Naive thymus-derived CD4-positive, alpha-beta T cell (primary cell): Measurements from ENCODE around the gene SUPT4H1. TPM values are rescaled to one million over a fixed set of nuclear protein-coding genes. Genes with fewer than 3 reads are reported as not detected.

ENCODE experiments used
- ATAC-seq: fragments of 150-1000 bp; cut with Tn5 transposase; 2 replicates; pipeline ENCODE4 v1.10.0; 2021; ENCODE audit warnings: mild to moderate bottlenecking, moderate library complexity
- CTCF ChIA-PET: fragments of 350-600 bp; sonication (Branson Sonifier 250); formaldehyde crosslinking; loops from one replicate; lab custom pipeline; 2021; ENCODE audit warnings: antibody characterized with exemption; lab: Charles Lee
- POLR2A ChIA-PET: fragments of 350-600 bp; sonication (Branson Sonifier 250); formaldehyde crosslinking; loops from one replicate; lab custom pipeline; 2021; ENCODE audit warnings: antibody characterized with exemption, inconsistent platforms; lab: Charles Lee
- DNase-seq, 9 donors: peaks; one replicate each; pipeline versions ENCODE4 v3.0.0 to v3.0.0-alpha.2; 2020 to 2022; ENCODE audit warnings: mixed read lengths in 1 of 9
- H3K27ac ChIP-seq: one replicate; pipeline ENCODE4 v1.7.0; 2013; ENCODE audit warnings: mild to moderate bottlenecking, low read depth, low read length, moderate library complexity
- H3K27me3 ChIP-seq, 2 donors: one replicate each; pipeline ENCODE4 v1.7.0; 2013; ENCODE audit warnings: low read length in 2 of 2, mild to moderate bottlenecking in 2 of 2, moderate library complexity in 2 of 2; ENCODE audit not compliant: control insufficient read depth in 2 of 2, insufficient read depth in 2 of 2
- H3K36me3 ChIP-seq, 3 experiments: 1 replicate in 2 of 3; 2 replicates in 1 of 3; pipeline ENCODE4 v1.7.0; 2013; ENCODE audit warnings: low read length in 3 of 3, mild to moderate bottlenecking in 3 of 3, moderate library complexity in 1 of 3; ENCODE audit not compliant: insufficient read depth in 3 of 3, control insufficient read depth in 2 of 3
- H3K4me1 ChIP-seq, 2 donors: one replicate each; pipeline ENCODE4 v1.7.0; 2013; ENCODE audit warnings: low read length in 2 of 2, mild to moderate bottlenecking in 2 of 2, moderate library complexity in 1 of 2; ENCODE audit not compliant: control insufficient read depth in 2 of 2, insufficient read depth in 2 of 2
- H3K4me3 ChIP-seq: 2 replicates; pipeline ENCODE4 v1.7.0; 2013; ENCODE audit warnings: mild to moderate bottlenecking, low read length
- H3K9me3 ChIP-seq, 3 experiments: 1 replicate in 2 of 3; 2 replicates in 1 of 3; pipeline ENCODE4 v1.7.0; 2013; ENCODE audit warnings: low read length in 3 of 3; ENCODE audit not compliant: control insufficient read depth in 2 of 3
- H3K27ac Mint-ChIP-seq, 9 donors: one replicate each; pipeline ENCODE4 v1.8.0; 2020 to 2022; ENCODE audit warnings: mixed read lengths in 9 of 9, mild to moderate bottlenecking in 8 of 9, moderate library complexity in 5 of 9, inconsistent platforms in 2 of 9
- H3K27me3 Mint-ChIP-seq, 5 donors: one replicate each; pipeline ENCODE4 v1.8.0; 2021 to 2022; ENCODE audit warnings: mixed read lengths in 5 of 5, mild to moderate bottlenecking in 1 of 5
- H3K36me3 Mint-ChIP-seq, 5 donors: one replicate each; pipeline ENCODE4 v1.8.0; 2020 to 2022; ENCODE audit warnings: mixed read lengths in 5 of 5, mild to moderate bottlenecking in 3 of 5, inconsistent platforms in 1 of 5
- H3K4me1 Mint-ChIP-seq, 7 donors: one replicate each; pipeline ENCODE4 v1.8.0; 2020 to 2022; ENCODE audit warnings: mixed read lengths in 7 of 7, mild to moderate bottlenecking in 3 of 7, inconsistent platforms in 1 of 7
- H3K4me3 Mint-ChIP-seq, 10 donors: one replicate each; pipeline ENCODE4 v1.8.0; 2020 to 2022; ENCODE audit warnings: mild to moderate bottlenecking in 10 of 10, mixed read lengths in 10 of 10, moderate library complexity in 6 of 10, inconsistent platforms in 2 of 10
- H3K9me3 Mint-ChIP-seq, 11 donors: one replicate each; pipeline ENCODE4 v1.8.0; 2020 to 2022; ENCODE audit warnings: mixed read lengths in 11 of 11, mild to moderate bottlenecking in 4 of 11, inconsistent platforms in 1 of 11, moderate library complexity in 1 of 11
- intact Hi-C, 2 donors: fragments of 100-400 bp; cut with micrococcal nuclease; formaldehyde crosslinking; loops; one replicate each; pipeline ENCODE4 v1.15.1; 2023
- polyA plus RNA-seq, 2 donors: library from polyadenylated mRNA; unstranded; fragments of 300-500 nt; fragmentation: Illumina TruSeq; gene quantifications; one replicate each; pipeline ENCODE4 v1.2.3, GENCODE V29; 2021
- total RNA-seq, 6 experiments: library from RNA in 5 of 6; stranded (reverse) in 5 of 6; gene quantifications; 1 replicate in 5 of 6; 2 replicates in 1 of 6; pipeline ENCODE4 v1.2.3 and lab custom pipeline; 2021 to 2026

Gene SUPT4H1
- total and polyA plus RNA-seq, 7 experiments from 2014 or later, result 36.0 to 91.7 (median 66.8) TPM

DNA sequence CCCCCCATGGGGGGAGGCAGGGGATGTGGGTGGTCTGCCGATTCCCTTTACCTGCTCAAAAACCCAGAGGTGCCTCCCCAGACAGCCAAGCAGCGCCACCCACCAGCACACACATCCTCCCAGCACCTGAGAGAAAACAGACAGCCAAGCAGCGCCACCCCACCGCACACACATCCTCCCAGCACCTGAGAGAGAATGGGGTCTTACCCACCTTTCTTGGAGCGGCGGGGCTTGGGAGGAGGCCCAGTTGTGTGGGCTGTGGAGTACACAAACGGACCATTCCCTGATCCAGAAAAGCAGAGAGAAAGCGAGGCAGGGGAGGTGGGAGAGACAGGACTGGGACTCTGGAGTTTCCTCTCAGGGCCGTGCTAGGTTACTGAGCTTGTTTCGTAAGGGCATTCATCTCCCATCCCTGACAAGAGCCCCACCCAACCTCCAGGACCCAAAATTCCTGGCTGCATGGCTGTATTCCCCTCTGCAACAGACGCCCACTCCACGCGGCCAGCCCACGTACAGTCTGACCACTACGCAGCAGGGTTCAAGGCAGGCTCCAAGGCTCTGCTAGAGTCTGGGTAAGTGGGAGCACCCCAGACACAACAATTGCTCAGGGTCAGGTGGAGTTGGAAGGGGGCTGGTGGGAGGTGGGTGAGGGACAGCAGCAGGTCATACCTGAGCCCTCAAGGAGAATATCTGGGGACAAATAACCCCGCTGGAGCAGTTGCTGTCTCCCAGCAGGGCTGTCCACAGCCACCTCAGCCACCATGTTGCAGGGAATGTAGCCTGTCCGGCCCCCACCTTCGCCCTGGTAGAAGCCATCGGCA lies 45.7 kb downstream of the SUPT4H1 start:
- ChIA-PET POLR2A (interaction anchor here (0.6 to 2.9 kb wide), 2 partner anchors 38 to 181 kb away, joined by 3 to 19 read pairs; no protein-coding TSS in a partner anchor), CTCF (interaction anchor here (0.7 to 3.0 kb wide), 3 partner anchors 11 to 114 kb away, joined by 4 to 16 read pairs (median 5); partner anchors contain the start of gene SUPT4H1)
- no peaks in the 10 kb centered on the region for H3K27me3 Mint-ChIP-seq
- peaks cover 0 to 7% (median 4%) of the 10 kb centered on the region in 7 donors for H3K4me1 Mint-ChIP-seq
- no peak for ATAC-seq
- peaks cover 0 to 7% (median 0%) of the 10 kb centered on the region in 5 donors for H3K36me3 Mint-ChIP-seq
- peaks cover 0 to 6% of the 10 kb centered on the region in 2 donors for H3K4me1 ChIP-seq
- peaks cover 0 to 3% (median 0%) of the 10 kb centered on the region in 3 experiments for H3K36me3 ChIP-seq
- H3K4me3 Mint-ChIP-seq, result no peak overlapping the region
- no peak for DNase-seq
- intact Hi-C loops, result no loop called here
- H3K27ac ChIP-seq, result no peak overlapping the region
- H3K9me3 Mint-ChIP-seq, result no peaks in the 10 kb centered on the region
- peak overlapping the region in 2 of 9 donors; percentile 56 to 60 for H3K27ac Mint-ChIP-seq
- H3K9me3 ChIP-seq, result no peaks in the 10 kb centered on the region
- no peak overlapping the region for H3K4me3 ChIP-seq
- H3K27me3 ChIP-seq, result no peaks in the 10 kb centered on the region

DNA sequence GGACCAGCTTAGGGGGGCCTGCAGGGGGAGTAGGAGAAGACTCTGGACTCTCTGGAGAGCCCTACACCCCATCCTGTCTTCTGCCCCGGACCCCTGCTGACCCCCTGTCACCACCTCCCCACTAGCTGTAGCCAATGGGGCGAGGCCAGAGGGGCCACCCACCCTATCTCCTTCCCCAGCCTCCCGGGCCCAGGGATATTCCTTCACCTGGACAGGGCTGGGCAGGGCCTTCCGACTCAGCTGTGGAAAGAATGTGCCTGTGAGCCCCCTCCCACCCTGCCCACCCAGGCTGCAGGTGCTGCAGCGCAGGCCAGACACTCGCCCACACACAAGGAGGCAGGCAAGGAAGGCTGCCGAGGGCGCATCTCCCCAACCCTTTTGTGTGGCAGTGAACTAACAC lies 46.4 kb downstream of the SUPT4H1 start:
- ChIA-PET CTCF (interaction anchor here (0.7 to 3.0 kb wide), 5 partner anchors 11 to 114 kb away, joined by 4 to 16 read pairs (median 8); partner anchors contain the start of genes RNF43 and SUPT4H1), POLR2A (interaction anchor here (0.6 to 2.9 kb wide), 3 partner anchors 12 to 182 kb away, joined by 3 to 19 read pairs (median 5); no protein-coding TSS in a partner anchor)
- H3K27ac Mint-ChIP-seq, result no peak overlapping the region
- peaks cover 0 to 7% (median 0%) of the 10 kb centered on the region in 5 donors for H3K36me3 Mint-ChIP-seq
- ATAC-seq (no peak), DNase-seq (no peak)
- no peaks in the 10 kb centered on the region for H3K9me3 ChIP-seq
- peaks cover 0 to 6% of the 10 kb centered on the region in 2 donors for H3K4me1 ChIP-seq
- intact Hi-C loops, result no loop called here
- no peak overlapping the region for H3K4me3 ChIP-seq
- no peak overlapping the region for H3K27ac ChIP-seq
- H3K27me3 ChIP-seq, result no peaks in the 10 kb centered on the region
- H3K36me3 ChIP-seq, result peaks cover 0 to 3% (median 0%) of the 10 kb centered on the region in 3 experiments
- H3K4me1 Mint-ChIP-seq, result peaks cover 0 to 7% (median 4%) of the 10 kb centered on the region in 7 donors
- H3K9me3 Mint-ChIP-seq, result no peaks in the 10 kb centered on the region
- no peak overlapping the region for H3K4me3 Mint-ChIP-seq
- H3K27me3 Mint-ChIP-seq, result no peaks in the 10 kb centered on the region

DNA sequence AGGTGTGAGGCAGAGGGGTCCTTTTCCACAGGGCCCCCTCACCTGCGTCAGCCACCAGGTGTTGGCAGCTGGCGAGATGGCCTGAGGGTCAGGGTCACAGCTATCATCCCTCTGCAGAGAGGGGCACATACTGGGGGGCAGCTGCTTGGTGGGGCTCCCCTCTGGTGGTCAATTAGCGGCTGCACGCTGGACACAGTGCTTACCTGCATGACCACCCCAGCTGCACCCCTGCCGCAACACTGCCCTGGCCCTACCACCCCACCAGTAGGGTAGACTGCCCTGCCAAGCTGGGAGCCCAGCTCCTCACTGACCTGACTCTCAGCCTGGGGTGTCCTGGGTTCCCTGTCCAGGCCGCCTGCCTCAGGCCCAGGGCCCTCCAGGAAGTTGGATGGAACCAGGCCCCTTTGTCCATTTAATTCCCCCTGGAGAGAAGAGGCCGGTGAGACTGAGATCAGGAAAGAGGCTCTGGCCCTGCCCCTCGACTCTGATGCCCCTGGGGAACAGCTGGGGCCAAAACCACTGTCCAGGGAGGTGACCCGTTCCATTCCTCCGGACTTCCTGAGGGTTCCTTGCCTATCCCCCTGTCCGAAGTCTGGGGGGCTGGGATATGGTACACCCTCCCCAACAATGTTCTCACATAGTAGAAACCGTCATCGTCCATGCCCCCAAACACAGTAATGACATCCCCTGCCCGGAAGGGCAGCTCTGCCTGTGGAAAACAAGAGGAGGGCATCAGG lies 47.1 kb downstream of the SUPT4H1 start:
- Histone ChIP-seq H3K4me1 (peaks cover 0 to 6% of the 10 kb centered on the region in 2 donors), H3K9me3 (no peaks in the 10 kb centered on the region), H3K4me3 (no peak overlapping the region), H3K36me3 (peaks cover 0 to 3% (median 0%) of the 10 kb centered on the region in 3 experiments), H3K27ac (no peak overlapping the region), H3K27me3 (no peaks in the 10 kb centered on the region)
- Mint-ChIP-seq H3K27me3 (peaks cover 0 to 1% (median 0%) of the 10 kb centered on the region in 5 donors), H3K4me3 (no peak overlapping the region), H3K9me3 (peaks cover 0 to under 1% (median 0%) of the 10 kb centered on the region in 11 donors), H3K36me3 (peaks cover 0 to 7% (median 0%) of the 10 kb centered on the region in 5 donors), H3K4me1 (peaks cover 0 to 8% (median 4%) of the 10 kb centered on the region in 7 donors), H3K27ac (no peak overlapping the region)
- DNase-seq (no peak), ATAC-seq (no peak)
- POLR2A ChIA-PET, result interaction anchor here (1.6 to 2.9 kb wide), 2 partner anchors 12 to 39 kb away, joined by 5 to 19 read pairs; no protein-coding TSS in a partner anchor
- CTCF ChIA-PET, result interaction anchor here (0.6 to 3.0 kb wide), 6 partner anchors 12 to 261 kb away, joined by 3 to 16 read pairs (median 6); partner anchors contain the start of gene RNF43
- intact Hi-C loops, result loop anchor here (1.0 to 5.0 kb wide), 5 partner anchors 40 to 700 kb away; partner anchors contain the start of genes RNF43 (in 1 of the 2) and SUPT4H1 (in 1 of the 2)

- Histone ChIP-seq H3K36me3 (peaks cover 0 to 2% (median 0%) of the 10 kb centered on the region in 3 experiments), H3K4me3 (no peak overlapping the region), H3K27ac (no peak overlapping the region), H3K4me1 (peaks cover 0 to 6% of the 10 kb centered on the region in 2 donors), H3K27me3 (no peaks in the 10 kb centered on the region), H3K9me3 (no peaks in the 10 kb centered on the region)
- CTCF ChIA-PET, result interaction anchor here (0.6 to 3.0 kb wide), 9 partner anchors 13 to 261 kb away, joined by 3 to 16 read pairs (median 4); partner anchors contain the start of genes MTMR4, RNF43 and SUPT4H1
- Mint-ChIP-seq H3K4me1 (peaks cover 0 to 7% (median 4%) of the 10 kb centered on the region in 7 donors), H3K27me3 (peaks cover 0 to 5% (median 0%) of the 10 kb centered on the region in 5 donors), H3K9me3 (peaks cover 0 to 2% (median 0%) of the 10 kb centered on the region in 11 donors), H3K27ac (peak overlapping the region in 1 of 9 donors; percentile 46), H3K36me3 (peaks cover 0 to 6% (median 0%) of the 10 kb centered on the region in 5 donors), H3K4me3 (peak overlapping the region in 1 of 10 donors; percentile 38)
- POLR2A ChIA-PET, result interaction anchor here (0.6 to 2.9 kb wide), 3 partner anchors 13 to 40 kb away, joined by 3 to 19 read pairs (median 5); no protein-coding TSS in a partner anchor
- ATAC-seq (peak; percentile 89), DNase-seq (peak in 8 of 9 donors; percentile 32 to 63 (median 53))
- intact Hi-C loops, result loop anchor here (1.0 to 5.0 kb wide), 5 partner anchors 41 to 701 kb away; partner anchors contain the start of genes RNF43 (in 1 of the 2) and SUPT4H1 (in 1 of the 2)
These were observed 47.8 kb downstream of the SUPT4H1 start for GRCh38 chr17:58303971-58304749.

DNA sequence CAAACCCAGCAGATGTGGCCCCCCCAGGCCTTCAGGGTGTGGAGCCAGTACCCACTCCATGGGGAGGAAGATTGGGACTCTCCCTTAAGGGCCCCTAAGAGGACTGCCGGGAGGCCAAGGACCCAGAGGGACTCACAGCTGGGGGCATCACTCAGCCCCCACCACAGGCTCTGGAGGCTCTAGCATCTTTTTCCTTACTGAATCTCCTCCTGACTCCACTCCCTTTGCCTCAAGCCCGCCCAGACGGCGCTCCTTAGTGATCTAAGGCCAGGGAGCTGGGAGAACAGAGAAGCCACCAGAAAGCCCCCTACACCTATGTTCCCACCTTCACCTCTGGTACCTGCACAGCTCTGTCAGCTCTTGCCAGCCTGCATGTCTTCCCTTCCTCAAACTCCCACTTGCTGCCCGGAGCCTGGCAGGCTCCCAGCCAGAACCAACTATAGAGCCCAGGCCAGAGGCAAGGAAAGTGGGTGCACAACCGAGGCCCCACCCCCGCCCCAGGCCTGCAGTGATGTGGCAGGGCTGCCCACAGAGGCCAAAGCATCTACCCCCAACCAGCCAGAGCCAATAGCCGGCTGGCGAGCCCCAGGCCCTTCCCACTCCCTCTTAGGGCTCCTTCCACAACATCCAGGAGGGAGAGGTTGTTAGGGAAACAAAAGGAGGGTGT lies 48.9 kb downstream of the SUPT4H1 start:
- POLR2A ChIA-PET, result interaction anchor here (0.9 to 1.3 kb wide), 3 partner anchors 12 to 48 kb away, joined by 3 to 5 read pairs (median 4); no protein-coding TSS in a partner anchor
- H3K4me1 ChIP-seq, result peaks cover 0 to 6% of the 10 kb centered on the region in 2 donors
- no peak overlapping the region for H3K27ac ChIP-seq
- H3K27me3 ChIP-seq, result no peaks in the 10 kb centered on the region
- Mint-ChIP-seq H3K27ac (no peak overlapping the region), H3K27me3 (peaks cover 0 to 11% (median 0%) of the 10 kb centered on the region in 5 donors), H3K36me3 (peaks cover 0 to 5% (median 0%) of the 10 kb centered on the region in 5 donors), H3K9me3 (peaks cover 0 to 2% (median 0%) of the 10 kb centered on the region in 11 donors), H3K4me3 (no peak overlapping the region), H3K4me1 (peaks cover 0 to 7% (median 4%) of the 10 kb centered on the region in 7 donors)
- H3K4me3 ChIP-seq, result no peak overlapping the region
- no peaks in the 10 kb centered on the region for H3K9me3 ChIP-seq
- intact Hi-C loops, result loop anchor here in 1 of 2 donors (5.0 kb wide), 1 partner anchor 114 kb away; the partner anchor contains the start of gene RNF43
- no peaks in the 10 kb centered on the region for H3K36me3 ChIP-seq
- ATAC-seq, result no peak
- no peak for DNase-seq
- CTCF ChIA-PET, result interaction anchor here (0.6 to 3.0 kb wide), 5 partner anchors 14 to 701 kb away, joined by 3 to 16 read pairs (median 3); partner anchors contain the start of genes RNF43 and SUPT4H1
